SH-SY5Y (cell line): ENCODE measurements around the gene ZNF778.

Experiments
- GATA2 ChIP-seq: IDR thresholded peaks from 2 replicates; pipeline ENCODE4 v1.6.1; 2011; ENCODE audit warnings: mild to moderate bottlenecking, low read depth, low read length
- GATA3 ChIP-seq: IDR thresholded peaks from 2 replicates; pipeline ENCODE4 v1.6.1; 2011; ENCODE audit warnings: low read depth, mild to moderate bottlenecking, low read length, moderate library complexity

DNA sequence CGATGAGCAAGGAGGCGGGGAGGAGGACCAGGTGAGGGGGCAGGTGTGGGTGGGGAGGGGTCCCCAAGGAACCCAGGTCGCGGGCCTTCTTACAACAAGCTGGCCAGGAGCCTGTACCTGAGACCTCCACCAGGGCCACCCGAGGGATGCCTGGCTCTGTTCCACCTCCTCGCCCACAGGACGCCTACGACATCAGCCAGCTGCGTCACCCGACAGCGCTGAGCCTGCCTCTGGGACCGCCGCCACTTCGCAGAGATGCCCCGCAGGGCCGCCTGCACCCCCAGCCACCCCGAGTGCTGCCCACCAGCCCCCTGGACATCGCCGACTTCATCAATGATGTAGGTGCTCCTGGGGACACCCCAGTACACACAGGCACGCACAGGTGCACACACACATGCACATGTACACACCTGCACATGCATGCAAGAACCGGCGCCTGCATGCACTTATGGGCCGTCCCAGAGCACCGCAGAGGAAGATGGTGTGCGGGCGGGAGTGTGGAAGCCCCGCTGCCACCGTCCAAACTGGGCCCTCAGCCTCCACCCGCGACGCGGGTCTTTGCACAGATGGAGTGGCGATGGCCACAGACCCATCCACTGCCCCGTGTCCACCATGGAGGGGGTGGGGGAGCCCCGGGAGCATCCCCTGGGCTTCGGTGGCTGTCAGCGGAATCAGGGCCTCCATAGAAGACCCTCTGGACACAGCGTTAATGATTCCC, 23.8 kb upstream of the ZNF778 start:
- TF ChIP-seq GATA2 (no peak), GATA3 (no peak)
